Activated CD4-positive, alpha-beta T cell treated with anti-CD3 and anti-CD28 coated beads for 24 hours (primary cell): ENCODE results near the gene NAA60.
A peak's percentile ranks its signal among the peaks of the same experiment; 100 is the strongest.
"Not testable (repeated sequence)": the region's sequence is repeated elsewhere in the genome, so short reads cannot be mapped to it uniquely, and the experiment has no call there.

ENCODE experiments used
- DNase-seq, 2 donors: peaks; one replicate each; pipeline ENCODE4 v3.0.0-alpha.2; 2020; ENCODE audit warnings: low read depth in 2 of 2

The NAA60 gene

DNA sequence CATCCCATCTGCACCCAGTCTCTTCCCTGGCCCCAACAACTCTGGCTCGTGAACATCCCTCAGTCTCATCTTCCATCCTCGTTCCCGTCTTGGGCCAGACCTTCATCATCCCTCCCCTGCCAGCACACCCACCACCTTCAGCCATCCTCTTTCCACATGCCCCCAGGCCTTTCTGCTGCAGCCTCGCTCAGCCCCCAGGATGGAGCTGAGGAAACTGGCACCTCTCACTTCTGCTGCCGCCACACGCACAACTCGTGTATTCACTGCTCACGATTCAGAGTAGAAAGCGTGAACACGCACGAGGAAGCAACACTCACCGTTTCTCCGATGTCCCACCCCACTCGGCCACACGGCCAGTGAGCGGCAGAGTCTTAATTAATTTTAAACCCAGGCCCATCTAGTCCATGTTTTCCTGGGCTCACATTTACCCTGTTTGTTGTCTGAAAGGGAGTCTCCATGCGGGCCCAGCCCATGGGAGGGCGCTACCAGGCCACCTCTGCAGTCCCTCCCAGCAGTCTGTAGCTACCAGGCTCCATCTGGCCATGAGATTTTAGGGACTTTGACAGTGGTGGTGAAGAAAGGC lies 39.3 kb downstream of the NAA60 start:
- no peak for DNase-seq

- DNase-seq, result no peak
Measured at GRCh38 chr16:3484318-3485096, 41.0 kb downstream of the NAA60 start.

- no peak for DNase-seq
Measured at GRCh38 chr16:3485097-3485745, 41.7 kb downstream of the NAA60 start.

- DNase-seq, result no peak
Measured at GRCh38 chr16:3485821-3486505, 42.5 kb downstream of the NAA60 start.

GRCh38 chr16:3486506-3487215 lies 43.2 kb downstream of the NAA60 start:
- no peak for DNase-seq

DNA sequence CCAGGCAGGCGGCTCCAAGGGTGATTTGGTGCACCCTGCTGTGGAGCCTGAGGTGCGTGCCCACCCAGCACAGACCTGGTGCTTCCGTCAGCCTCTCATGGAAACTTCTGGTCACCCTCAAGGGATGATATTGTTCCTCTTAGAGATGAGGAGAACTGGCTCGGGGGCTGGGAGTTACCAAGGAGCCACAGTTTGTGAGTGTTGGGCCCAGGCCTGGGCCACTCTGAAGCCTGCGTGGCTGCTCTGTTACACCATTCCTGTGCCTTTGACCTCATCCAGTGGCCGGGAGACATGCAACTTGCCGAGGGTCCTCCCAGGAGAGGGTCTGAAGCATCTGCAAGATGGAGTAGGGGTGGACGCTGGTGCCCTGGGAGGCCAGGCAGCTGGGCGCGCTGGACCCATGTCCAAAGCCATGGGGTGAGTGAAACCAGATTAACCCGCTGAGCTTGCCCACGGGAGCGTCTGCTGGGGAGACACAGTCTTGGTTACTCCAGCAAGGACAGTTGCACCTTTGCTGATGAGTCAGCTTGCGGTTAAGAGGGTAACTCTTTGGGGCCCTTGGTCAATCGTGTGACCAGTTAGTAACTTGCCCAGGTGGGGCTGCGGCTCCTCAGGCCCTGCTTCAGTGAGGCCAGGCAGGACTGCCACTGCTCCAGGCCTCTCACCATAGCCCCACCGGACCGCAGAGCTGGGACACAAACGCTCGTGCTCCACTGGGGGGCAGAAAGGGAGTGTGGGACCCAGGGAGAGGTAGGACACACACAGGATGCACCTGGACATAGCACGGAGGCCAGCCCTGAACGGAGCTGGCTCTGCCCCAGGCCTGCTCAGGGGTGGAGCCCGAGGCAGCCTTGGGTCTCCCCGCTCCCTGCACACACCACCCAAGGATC lies 44.3 kb downstream of the NAA60 start:
- no peak for DNase-seq

DNA sequence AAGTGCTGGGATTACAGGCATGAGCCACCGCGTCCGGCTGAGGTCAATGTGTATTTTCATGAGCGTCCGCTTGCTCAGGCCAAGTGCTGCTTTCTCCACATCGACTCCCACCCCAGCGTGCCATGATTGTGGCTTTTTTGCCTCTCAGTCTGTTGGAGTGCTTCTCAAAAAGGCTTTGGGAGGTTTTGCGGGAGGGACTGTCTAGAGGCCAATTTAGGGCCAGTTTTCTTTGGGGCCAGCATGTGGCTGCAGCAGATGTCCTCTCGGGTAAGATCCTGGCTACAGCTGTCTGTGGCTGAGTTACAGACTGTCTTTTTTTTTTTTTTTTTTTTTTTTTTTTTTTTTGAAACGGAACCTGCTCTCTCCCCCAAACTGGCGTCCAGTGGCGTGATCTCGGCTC lies 45.3 kb downstream of the NAA60 start:
- DNase-seq, result no peak

GRCh38 chr16:3490911-3491629 lies 47.6 kb downstream of the NAA60 start:
- no peak for DNase-seq

- no peak for DNase-seq
Measured at GRCh38 chr16:3492356-3492755, 48.9 kb downstream of the NAA60 start.

- DNase-seq, result no peak
Measured at GRCh38 chr16:3494386-3494973, 51.0 kb downstream of the NAA60 start.

DNA sequence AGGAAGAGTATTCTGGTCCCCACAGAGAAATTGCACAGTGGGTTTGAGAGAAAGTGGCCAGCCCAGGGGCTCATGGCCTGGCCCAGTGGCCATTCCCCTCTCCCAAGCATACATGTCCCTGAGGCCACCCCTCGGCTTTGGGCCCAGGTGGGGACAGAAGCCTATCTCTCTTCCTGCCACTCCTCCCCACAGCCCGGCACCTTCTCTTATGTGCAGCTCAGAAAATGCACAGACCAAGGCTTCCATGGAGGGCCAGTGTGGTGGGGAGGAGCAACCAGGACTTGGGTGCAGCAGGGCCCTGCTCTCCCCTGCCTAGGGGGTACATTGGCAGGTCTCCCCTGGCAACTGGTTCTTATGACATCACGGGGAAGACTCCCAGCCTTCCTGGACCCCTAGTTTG lies 51.7 kb downstream of the NAA60 start, which contains the start of gene C16orf90:
Gene C16orf90 (minus strand): TSS at position 314 of the 400 bp plus-strand sequence. CDS start 68 bp downstream, at position 246.
- no peak for DNase-seq

DNA sequence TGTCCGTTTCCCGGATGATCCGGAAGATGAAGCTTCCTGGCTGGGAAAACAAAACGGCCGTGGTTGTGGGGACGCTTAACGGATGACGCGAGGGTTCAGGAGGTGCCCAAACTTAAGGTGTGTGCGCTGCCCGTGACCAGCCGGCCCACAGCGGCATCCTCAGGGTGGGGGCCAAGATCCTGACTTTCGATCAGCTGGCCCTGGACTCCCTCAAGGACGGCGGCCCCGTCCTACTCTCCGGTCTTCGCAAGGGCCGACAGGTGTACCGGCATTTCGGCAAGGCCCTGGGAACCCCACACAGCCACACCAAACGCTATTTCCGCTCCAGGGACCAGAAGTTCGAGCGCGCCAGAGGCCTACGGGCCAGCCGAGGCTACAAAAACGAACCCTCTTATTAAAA lies 52.9 kb downstream of the NAA60 start:
- no peak for DNase-seq

DNA sequence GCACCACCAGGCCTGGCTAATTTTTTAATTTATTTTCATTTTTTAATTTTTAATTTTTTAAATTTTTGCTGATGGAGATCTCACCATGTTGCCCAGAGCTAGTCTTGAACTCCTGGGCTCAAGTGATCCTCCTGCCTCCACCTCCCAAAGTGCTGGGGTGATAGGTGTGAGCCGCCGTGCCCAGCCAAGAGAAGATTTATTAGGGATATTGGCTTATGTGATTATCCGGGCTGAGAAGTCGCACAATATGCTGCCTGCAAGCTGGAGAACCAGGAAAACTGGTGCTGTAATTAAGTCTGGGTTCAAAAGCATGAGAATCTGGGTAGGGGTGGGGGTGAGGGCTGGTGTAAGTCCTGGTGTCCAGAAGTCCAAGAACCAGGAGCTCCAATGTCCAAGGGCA lies 54.3 kb downstream of the NAA60 start:
- no peak for DNase-seq

DNA sequence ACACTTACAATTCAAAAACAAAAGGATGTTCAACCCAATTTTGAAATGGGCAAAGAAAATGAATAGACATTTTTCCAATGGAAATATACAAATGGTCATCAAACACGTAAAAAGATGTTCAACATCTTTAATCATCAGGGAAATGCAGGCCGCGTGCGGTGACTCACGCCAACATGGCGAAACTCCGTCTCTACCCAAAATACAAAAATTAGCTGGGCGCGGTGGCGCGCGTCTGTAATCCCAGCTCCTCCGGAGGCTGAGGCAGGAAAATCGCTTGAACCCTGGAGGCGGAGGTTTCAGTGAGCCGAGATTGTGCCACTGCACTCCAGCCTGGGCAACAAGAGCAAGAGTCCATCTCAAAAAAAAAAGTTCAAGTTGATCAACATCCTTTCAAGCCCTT lies 55.5 kb downstream of the NAA60 start:
- DNase-seq, result no peak

GRCh38 chr16:3501412-3501761 lies 57.9 kb downstream of the NAA60 start:
- not testable (repeated sequence) for DNase-seq

DNA sequence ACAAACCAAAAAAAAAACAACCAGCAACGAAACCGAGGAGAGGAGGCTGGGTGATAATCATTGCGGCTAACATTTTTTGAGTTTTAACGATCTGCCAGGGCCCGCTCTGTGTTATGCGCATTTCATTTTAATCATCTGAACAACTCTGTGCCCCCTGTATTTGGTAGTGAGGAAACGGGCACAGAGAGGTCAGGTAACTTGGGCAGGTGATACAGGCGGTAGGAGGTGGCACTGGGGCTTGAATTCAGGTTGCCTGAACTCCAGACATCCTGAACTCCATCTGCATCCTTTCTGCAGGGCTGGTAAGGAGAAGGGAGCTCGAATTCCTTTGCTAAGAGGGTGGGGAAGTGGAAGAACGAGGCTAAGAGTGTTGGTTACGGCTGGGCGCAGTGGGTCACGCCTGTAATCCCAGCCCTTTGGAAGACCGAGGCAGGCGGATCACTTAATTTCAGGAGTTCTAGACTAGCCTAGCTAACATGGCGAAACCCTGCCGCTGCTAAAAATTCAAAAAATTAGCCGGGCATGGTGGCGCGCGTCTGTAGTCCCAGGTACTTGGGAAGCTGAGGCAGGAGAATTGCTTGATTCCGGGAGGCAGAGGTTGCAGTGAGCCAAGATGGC lies 58.4 kb downstream of the NAA60 start:
- DNase-seq, result no peak

- peak in 1 of 2 donors; percentile 19 for DNase-seq
Measured at GRCh38 chr16:3503523-3503922, 60.0 kb downstream of the NAA60 start.

GRCh38 chr16:3508736-3509135 lies 65.3 kb downstream of the NAA60 start:
- no peak for DNase-seq

GRCh38 chr16:3509470-3509928 lies 66.0 kb downstream of the NAA60 start:
- peak in 1 of 2 donors; percentile 47 for DNase-seq
